ENCODE data around the gene DNAJC27. TPM values are rescaled to one million over a fixed set of nuclear protein-coding genes. Genes with fewer than 3 reads are reported as not detected.

DNAJC27 gene
- total RNA-seq, 4 donors from 2014 or later = 2.1 to 4.6 (median 4.2) TPM

DNA sequence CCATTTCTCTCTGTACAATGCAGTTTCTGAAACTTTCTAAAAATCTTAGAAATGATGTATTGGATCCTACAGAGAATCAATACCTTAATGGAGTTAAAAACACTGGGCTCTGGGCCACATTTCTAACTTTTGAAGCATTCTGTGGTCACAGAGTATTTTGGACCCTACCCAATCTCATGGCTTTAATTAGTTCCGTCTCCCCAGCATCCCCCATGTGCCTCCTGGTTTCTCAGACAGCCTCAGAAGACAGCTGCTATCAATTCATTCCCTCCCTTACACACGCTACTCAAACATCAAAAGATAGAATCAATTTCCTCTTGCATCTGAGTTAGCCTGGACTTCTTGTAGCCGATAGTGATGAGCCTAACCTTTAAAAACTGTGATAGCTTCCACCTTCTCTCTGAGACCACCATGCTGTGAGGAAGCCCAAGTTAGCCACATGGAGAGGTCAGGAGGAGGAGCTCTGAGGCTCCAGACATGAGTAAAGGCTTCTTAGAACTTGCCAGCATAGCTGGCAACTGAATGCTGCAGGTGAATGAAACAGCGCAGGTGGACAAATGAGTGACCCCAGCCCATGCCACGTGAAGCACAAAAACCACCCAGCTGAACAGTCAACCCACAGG lies 62.1 kb downstream of the DNAJC27 start:
- 76 to 89% methylated on average over 5 of the region's 5 CpGs for WGBS, 2 donors
- Histone ChIP-seq H3K4me3 (no peak overlapping the region), H3K4me1 (peaks cover 0 to 39% (median 0%) of the 10 kb centered on the region in 3 donors), H3K9me3 (no peaks in the 10 kb centered on the region), H3K27me3 (no peaks in the 10 kb centered on the region), H3K27ac (no peak overlapping the region), H3K36me3 (peaks cover 0 to 30% (median 0%) of the 10 kb centered on the region in 3 donors)
- TF ChIP-seq, protein P1, sequence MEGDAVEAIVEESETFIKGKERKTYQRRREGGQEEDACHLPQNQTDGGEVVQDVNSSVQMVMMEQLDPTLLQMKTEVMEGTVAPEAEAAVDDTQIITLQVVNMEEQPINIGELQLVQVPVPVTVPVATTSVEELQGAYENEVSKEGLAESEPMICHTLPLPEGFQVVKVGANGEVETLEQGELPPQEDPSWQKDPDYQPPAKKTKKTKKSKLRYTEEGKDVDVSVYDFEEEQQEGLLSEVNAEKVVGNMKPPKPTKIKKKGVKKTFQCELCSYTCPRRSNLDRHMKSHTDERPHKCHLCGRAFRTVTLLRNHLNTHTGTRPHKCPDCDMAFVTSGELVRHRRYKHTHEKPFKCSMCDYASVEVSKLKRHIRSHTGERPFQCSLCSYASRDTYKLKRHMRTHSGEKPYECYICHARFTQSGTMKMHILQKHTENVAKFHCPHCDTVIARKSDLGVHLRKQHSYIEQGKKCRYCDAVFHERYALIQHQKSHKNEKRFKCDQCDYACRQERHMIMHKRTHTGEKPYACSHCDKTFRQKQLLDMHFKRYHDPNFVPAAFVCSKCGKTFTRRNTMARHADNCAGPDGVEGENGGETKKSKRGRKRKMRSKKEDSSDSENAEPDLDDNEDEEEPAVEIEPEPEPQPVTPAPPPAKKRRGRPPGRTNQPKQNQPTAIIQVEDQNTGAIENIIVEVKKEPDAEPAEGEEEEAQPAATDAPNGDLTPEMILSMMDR (IDR thresholded peaks at IDR 0.05) = no peak
- no peak for TF ChIP-seq POLR2A (IDR thresholded peaks at IDR 0.05)
- intact Hi-C loops (cut with DNase I) = no loop called here
- no peak for DNase-seq

DNA sequence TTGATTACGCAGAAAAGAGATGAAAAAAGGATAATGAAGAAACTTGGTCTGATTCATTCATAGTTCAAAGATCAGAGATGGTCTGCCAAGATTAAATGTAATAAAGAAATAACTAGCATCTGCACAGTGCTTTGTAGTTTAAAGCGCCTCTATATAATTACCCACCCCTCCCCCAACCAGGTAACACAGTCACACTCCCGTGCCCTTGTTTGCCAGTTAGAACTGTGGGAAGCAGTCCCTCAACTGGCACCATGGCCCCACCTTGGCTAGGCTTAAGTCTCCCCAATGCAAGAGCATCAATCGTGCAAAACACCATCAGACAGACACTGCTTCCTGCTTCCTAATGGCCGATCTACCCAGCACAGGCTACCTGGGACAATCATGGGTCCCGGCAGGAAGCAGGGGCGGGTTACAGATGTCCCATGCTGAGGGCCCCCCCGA lies 63.3 kb downstream of the DNAJC27 start:
- Histone ChIP-seq H3K4me1 (peaks cover 0 to 30% (median 0%) of the 10 kb centered on the region in 3 donors), H3K36me3 (peaks cover 0 to 30% (median 0%) of the 10 kb centered on the region in 3 donors), H3K27me3 (no peaks in the 10 kb centered on the region), H3K9me3 (no peaks in the 10 kb centered on the region), H3K4me3 (no peak overlapping the region), H3K27ac (no peak overlapping the region)
- DNase-seq = no peak
- intact Hi-C loops (cut with DNase I) = no loop called here
- 77 to 79% methylated on average over 8 of the region's 8 CpGs for WGBS, 2 donors
- TF ChIP-seq, protein P1 (IDR thresholded peaks at IDR 0.05) = no peak
- no peak for TF ChIP-seq POLR2A (IDR thresholded peaks at IDR 0.05)

DNA sequence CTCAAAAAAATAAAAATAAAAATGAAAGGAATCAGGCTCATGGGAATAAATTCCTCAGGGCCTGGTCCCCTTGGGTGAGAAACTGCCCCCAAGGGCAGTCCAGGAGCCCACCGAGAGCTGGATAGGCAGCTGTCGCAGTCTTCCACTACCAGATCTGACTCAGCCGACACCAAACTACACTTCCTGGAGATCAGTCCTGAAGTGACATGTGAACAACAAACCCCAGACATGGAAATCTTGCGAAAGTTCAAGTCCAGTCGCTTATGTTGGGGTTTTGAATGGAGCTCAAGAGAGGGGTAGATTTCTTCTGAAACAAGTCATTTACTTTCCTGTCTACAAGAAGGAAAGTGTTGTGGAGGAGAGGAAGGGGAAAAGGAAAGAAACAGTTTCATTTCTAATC lies 64.6 kb downstream of the DNAJC27 start:
- H3K27me3 ChIP-seq = no peaks in the 10 kb centered on the region
- WGBS, 2 donors = 61 to 79% methylated on average over 2 to 5 of the region's 5 CpGs

DNA sequence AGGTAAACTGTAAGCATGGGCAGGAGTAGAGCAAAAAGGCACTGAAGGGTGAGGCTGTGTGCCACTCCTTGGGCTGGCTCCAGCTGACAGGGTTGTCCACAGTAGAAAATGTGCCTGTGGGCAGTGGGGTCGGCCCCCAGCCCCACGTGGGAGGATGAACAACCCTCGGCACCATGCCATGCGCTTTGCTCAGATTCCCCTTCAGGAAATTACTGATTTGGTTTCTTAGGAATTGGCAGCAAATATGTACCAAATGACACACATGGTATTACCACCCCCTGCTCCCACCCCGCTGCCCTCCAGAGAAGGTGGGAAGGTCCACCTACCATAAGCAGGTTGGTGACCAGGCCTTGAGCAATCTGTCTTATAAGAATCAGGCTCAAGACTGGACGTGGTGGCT lies 65.3 kb downstream of the DNAJC27 start:
- Histone ChIP-seq H3K4me3 (no peak overlapping the region), H3K36me3 (peaks cover 0 to 44% (median 0%) of the 10 kb centered on the region in 3 donors), H3K27ac (no peak overlapping the region), H3K9me3 (no peaks in the 10 kb centered on the region), H3K4me1 (peaks cover 0 to 23% (median 0%) of the 10 kb centered on the region in 3 donors), H3K27me3 (no peaks in the 10 kb centered on the region)
- intact Hi-C loops (cut with DNase I) = no loop called here
- no peak for DNase-seq
- no peak for TF ChIP-seq POLR2A (IDR thresholded peaks at IDR 0.05)
- TF ChIP-seq, protein P1 (IDR thresholded peaks at IDR 0.05) = no peak
- WGBS, 2 donors = 73 to 92% methylated on average over 2 to 4 of the region's 6 CpGs

More for the DNA sequence above, 64.6 kb downstream of the DNAJC27 start:
- intact Hi-C loops (cut with DNase I) = no loop called here
- Histone ChIP-seq H3K4me3 (no peak overlapping the region), H3K9me3 (no peaks in the 10 kb centered on the region), H3K27ac (no peak overlapping the region), H3K36me3 (peaks cover 0 to 43% (median 0%) of the 10 kb centered on the region in 3 donors), H3K4me1 (peaks cover 0 to 23% (median 0%) of the 10 kb centered on the region in 3 donors)
- TF ChIP-seq, protein P1 (IDR thresholded peaks at IDR 0.05) = no peak
- no peak for TF ChIP-seq POLR2A (IDR thresholded peaks at IDR 0.05)
- no peak for DNase-seq

DNA sequence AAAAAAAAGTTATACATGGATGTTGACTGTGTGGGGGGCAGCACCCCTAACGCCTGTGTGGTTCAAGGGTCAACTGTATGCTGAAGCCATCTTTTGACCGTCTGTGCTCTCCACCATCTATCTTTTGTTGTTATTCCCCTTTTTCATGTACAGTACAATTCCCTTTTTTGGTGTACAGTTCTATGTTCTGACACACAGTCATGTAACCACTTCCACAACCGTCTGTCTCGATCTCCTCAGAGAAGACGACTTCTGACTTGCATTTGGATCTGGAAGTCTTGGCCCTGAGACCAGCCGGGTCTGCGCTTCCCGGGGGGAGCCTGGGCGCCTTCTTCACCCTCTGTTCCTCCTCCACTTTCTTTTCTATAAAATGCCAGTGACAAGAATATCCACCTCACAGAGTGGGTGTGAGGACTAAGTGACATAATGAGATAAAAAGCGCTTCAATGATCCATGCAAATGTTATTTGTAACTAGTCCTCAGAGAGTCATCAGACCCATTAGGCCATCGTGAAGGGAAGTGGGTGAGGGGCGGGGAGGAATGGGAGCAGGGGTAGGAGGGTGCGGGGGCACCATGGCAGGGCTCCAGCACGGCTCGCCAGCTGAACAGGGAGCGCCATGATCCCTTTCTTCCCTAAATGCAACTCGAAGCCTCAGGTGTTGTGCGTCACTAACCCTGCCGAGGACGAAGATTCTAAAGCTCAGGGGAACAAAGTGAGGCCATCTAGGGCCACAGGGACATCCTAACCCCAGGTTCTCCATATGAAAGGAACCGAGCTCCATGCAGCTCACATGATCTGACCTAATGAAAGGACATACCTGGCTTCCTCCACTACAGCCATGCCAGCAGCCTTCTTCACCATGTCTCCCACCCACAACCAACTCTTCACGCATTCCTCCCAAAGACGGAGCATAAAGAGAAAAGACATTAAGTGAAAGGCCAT lies 68.3 kb downstream of the DNAJC27 start:
- H3K4me3 ChIP-seq = no peak overlapping the region
- H3K27ac ChIP-seq = no peak overlapping the region
- H3K36me3 ChIP-seq = peaks cover 0 to 46% (median 0%) of the 10 kb centered on the region in 3 donors
- DNase-seq = no peak
- H3K9me3 ChIP-seq = no peaks in the 10 kb centered on the region
- H3K27me3 ChIP-seq = no peaks in the 10 kb centered on the region
- TF ChIP-seq POLR2A (IDR thresholded peaks at IDR 0.05) = no peak
- TF ChIP-seq, protein P1 (IDR thresholded peaks at IDR 0.05) = no peak
- H3K4me1 ChIP-seq = peaks cover 0 to 19% (median 0%) of the 10 kb centered on the region in 3 donors
- 87 to 89% methylated on average over 18 to 23 of the region's 23 CpGs for WGBS, 2 donors
- intact Hi-C loops (cut with DNase I) = no loop called here

Measured in esophagus squamous epithelium (tissue), 5 donors.